GM18907 (cell line): ENCODE measurements around the gene CCDC33.

Experiments
- ATAC-seq: cut with Tn5 transposase; IDR thresholded peaks from one replicate; pipeline ENCODE4 v1.9.1; 2021; ENCODE audit warnings: mild to moderate bottlenecking, moderate library complexity; ENCODE audit not compliant: unreplicated experiment

Gene CCDC33

GRCh38 chr15:74208496-74208895 lies 27.6 kb upstream of the CCDC33 start:
- ATAC-seq, result no peak

DNA sequence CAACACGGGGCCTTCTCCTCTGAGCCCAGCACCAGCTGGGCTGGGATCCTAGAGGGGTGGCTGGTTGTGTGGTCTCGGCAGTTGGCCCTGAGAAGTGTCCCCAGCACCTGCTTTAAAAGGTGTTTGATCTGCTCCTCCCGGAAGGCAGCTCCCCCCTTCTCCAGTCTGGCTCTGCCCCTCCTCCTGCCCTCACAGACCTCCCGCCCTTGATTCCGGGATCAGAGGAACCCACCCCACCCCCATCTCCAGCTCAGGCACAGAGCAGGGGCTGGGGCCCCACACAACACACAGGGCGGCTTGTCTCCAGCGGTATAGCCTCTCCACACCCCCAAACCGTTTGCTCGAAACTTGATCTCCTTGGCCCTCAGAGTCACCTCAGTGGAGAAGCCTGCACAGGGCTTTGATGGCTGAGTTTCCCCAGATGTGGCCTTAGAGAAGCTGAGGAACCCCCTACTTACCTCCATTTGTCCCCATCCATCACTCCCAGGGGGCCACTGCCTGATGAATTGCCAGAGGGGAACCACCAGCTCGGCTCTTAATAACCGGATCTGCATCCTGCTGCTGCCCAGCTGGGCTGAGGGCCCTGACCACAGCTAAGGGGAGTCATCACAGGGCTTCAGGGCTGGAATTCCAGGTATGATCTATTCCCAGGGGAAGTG lies 27.1 kb upstream of the CCDC33 start:
- ATAC-seq, result no peak

GRCh38 chr15:74209560-74209958 lies 26.6 kb upstream of the CCDC33 start:
- ATAC-seq, result no peak

- no peak for ATAC-seq
Observed at GRCh38 chr15:74209997-74210671, 26.0 kb upstream of the CCDC33 start.

DNA sequence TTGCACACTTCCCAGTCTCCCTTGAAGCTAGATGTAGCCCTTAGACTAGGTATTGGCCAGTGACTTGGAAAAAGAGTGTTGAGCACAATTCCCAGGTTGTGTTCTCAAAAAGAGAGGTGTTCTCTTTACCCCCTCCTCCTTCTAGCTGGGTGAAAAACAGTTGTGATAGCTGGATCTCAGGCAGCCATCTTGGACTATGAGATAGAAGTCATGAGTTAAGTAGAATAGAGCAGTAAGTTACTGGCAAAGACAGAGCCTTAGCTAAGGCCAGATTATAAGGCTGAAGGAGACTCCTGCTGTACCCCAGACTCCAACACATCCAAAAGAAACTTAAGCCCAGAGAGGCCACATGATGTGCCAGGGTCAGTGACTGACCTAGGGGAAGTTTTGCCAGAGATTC lies 25.4 kb upstream of the CCDC33 start:
- no peak for ATAC-seq

GRCh38 chr15:74211656-74212055 lies 24.5 kb upstream of the CCDC33 start:
- ATAC-seq, result no peak

GRCh38 chr15:74212494-74212893 lies 23.6 kb upstream of the CCDC33 start:
- no peak for ATAC-seq

DNA sequence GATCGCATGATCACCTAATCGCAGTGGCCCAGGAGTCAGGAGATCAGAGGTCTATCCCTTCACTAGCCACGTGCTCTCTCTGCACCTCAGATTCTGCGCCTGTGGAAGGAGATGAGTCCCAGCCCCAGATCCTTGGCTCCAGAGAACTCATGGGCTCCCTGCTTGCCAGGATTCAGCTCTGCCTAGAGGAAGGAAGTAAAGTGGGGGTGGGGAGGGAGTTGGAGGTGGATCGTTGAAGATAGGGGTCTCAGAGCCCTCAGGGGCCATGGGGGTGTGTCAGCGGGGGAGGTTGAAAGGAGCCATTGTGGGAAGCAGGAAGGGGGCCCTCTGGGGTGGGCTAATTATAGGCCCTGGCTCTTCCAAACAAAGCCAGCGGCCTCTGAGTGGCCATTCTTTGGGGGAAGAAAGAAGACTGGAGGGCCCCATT lies 22.3 kb upstream of the CCDC33 start:
- ATAC-seq, result no peak

DNA sequence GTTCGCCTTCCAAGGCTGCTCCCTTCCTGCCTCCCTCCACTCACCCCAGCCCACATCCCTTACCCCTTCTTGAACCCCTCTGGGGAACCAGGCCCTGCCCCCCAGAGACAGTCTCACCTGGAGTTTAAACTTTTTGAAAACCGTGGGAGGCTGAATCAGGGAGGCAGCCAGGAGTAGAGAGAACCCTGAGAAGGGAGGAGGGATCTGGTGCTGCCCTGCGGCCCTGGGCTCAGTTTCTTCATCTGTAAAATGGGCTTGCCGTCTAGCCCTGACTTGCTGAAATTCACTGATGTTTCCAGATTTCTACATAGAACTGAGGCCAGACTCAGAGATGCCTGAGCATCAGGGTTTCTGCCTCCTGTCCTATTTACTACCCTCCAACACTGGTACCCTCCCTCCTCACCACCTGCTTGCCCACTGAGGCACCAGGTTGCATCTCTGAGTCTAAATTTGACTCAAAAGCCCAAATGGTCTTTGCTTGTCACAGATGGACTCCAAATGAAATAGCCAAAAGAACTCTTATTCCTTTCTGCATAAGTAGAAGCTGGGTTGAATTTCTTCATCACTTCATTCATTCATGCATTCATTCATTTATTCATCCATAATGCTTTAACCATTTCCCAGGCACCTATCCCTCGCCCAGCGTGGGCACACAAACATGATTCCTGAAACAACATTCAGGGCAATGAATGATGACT lies 21.7 kb upstream of the CCDC33 start:
- ATAC-seq, result no peak

- ATAC-seq, result no peak
Observed at GRCh38 chr15:74215958-74216357, 20.2 kb upstream of the CCDC33 start.

GRCh38 chr15:74216949-74217348 lies 19.2 kb upstream of the CCDC33 start:
- no peak for ATAC-seq

DNA sequence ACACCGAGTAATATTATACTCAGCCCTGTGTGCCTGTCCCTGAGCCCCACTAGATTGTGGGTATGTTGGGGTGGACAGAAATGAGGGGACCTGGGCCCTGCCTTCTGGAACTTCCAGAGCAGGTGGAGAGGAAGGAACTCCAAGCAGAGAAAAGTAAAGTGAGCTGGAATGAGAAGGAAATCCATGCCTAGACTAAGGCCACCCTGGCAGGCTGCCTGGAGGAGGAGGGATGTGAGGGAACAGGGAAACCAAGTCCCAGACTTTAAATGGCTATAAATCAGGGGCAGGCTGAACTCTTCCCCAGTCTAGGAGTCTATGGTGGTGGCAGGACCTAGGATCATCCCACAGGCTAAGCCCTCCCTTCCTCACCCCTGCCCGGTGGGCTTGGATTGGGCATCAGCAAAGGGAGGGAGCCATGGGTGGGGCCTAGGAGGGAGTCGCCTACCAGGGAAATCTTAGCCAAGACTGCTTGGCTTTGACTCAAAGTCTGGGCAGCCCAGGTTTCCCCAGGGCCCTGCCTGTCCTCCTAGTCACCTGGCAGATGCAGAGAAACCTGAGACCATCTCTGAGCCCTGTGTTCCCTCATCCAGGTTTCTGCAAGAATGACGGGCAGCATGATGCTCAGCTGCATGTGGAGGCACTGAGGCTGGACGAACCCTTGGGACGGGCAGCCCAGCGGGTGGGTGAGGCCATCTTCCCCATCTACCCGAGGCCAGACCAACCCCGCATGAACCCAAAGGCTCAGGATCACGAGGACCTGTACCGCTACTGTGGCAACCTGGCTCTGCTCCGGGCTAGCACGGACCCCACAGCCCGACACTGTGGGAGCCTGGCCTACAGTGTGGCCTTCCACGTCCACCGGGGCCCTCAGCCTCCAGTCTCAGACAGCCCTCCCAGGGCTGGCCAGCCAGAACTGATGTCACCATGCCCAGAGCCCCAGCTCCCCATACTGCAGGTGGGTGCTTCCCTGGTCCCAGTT lies 17.9 kb upstream of the CCDC33 start:
- no peak for ATAC-seq

DNA sequence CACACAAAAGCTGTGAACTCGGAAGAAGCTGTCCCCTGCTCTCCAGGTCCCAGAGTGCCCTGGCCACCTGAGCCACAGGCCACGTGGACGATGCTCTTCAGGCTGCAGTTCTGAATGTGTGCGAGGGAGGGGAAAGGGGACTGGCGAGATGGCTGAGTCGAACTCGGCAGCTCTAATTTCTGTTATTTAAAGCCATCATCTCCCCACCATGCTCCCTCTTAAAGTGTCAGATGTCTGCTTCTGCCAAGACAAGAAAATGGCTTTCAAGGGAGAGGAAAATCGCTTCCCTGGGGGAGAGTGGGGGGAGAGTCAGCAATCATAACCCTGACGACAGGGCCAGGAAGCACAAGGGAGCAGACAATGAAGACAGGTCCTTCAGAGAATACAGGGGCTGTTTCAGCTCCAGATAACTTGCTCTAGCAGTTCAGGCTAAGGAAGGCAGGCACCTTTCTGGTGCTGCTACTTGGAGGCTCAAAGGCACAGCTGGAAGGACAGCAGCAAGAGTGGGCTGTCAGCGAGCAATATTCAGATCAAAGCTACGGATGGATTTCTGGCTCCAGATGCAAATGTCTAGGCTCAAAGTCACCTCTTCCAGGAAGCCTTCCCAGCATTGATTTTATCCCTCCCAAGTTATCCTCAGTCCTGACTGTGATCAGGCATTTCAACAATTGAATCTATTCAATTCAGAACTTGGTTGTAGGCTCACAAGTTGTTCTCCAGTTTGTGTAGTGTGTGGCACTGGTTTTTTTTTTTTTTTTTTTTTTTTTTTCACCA lies 15.5 kb upstream of the CCDC33 start:
- no peak for ATAC-seq

- no peak for ATAC-seq
Observed at GRCh38 chr15:74221399-74222239, 14.5 kb upstream of the CCDC33 start.

- no peak for ATAC-seq
Observed at GRCh38 chr15:74222240-74223119, 13.6 kb upstream of the CCDC33 start.

DNA sequence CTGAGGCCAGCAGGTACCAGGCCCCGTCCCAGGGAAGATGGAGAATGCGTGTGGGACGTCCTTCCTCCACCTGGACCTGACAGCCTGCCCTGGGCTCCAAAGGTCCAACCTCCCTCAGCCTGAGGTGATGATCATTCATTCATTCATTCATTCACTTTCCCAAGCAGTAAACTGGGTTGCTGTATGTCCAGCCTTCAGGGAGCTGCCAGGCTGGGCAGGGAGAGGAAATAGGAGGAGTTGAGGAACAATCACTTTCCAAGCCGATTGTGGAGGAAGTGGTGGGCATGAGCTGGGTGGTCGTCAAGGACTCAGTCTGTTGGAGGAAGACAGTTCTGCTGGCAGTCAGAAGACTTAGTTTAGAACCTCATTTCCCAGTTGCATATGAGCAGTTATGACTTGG lies 10.2 kb upstream of the CCDC33 start:
- ATAC-seq, result no peak

- ATAC-seq, result no peak
Observed at GRCh38 chr15:74226761-74227540, 9.2 kb upstream of the CCDC33 start.
